ENCODE results near the gene COLQ. TPM values are rescaled to one million over a fixed set of nuclear protein-coding genes. Genes with fewer than 3 reads are reported as not detected.
"Not testable (repeated sequence)": the region's sequence is repeated elsewhere in the genome, so short reads cannot be mapped to it uniquely, and the experiment has no call there.

COLQ gene
- total RNA-seq, 1 donor, result 0.81 TPM

- DNase-seq (ENCODE audit: low read depth in 2 of 3, low spot score in 2 of 3), result no peak
Measured at GRCh38 chr3:15458212-15458780, 63.2 kb downstream of the COLQ start.

GRCh38 chr3:15456915-15457314, 64.6 kb downstream of the COLQ start:
- DNase-seq (ENCODE audit: low read depth in 2 of 3, low spot score in 2 of 3), result not testable (repeated sequence)

- no peak for DNase-seq (ENCODE audit: low read depth in 2 of 3, low spot score in 2 of 3)
Measured at GRCh38 chr3:15456321-15456720, 65.2 kb downstream of the COLQ start.

- no peak for DNase-seq (ENCODE audit: low read depth in 2 of 3, low spot score in 2 of 3)
Measured at GRCh38 chr3:15455756-15456155, 65.8 kb downstream of the COLQ start.

GRCh38 chr3:15454965-15455364, 66.5 kb downstream of the COLQ start:
- DNase-seq (ENCODE audit: low read depth in 2 of 3, low spot score in 2 of 3), result no peak

GRCh38 chr3:15453991-15454625, 67.4 kb downstream of the COLQ start:
- no peak for DNase-seq (ENCODE audit: low read depth in 2 of 3, low spot score in 2 of 3)

DNA sequence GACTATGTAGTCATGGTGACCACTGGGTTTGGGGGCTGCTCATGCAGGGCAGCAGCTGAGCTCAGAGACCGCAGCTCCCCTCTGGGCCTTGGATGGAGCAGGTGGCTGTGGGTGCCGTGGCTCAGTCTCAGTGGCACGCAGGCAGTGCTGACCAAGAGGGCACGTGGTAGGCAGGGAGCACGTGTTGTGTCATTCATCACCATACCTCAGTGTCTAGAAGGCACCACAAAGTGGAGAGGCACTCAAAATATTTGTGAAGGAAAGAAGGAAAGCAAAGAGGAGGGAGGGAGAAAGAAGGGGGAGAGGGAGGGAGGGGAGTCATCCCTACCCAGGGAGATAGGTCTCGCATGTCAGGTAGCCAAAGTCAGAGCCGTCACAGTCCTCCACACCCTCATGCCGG, 68.0 kb downstream of the COLQ start:
- no peak for DNase-seq (ENCODE audit: low read depth in 2 of 3, low spot score in 2 of 3)

GRCh38 chr3:15452961-15453360, 68.5 kb downstream of the COLQ start:
- DNase-seq (ENCODE audit: low read depth in 2 of 3, low spot score in 2 of 3), result no peak

GRCh38 chr3:15452156-15452555, 69.3 kb downstream of the COLQ start:
- DNase-seq (ENCODE audit: low read depth in 2 of 3, low spot score in 2 of 3), result no peak

DNA sequence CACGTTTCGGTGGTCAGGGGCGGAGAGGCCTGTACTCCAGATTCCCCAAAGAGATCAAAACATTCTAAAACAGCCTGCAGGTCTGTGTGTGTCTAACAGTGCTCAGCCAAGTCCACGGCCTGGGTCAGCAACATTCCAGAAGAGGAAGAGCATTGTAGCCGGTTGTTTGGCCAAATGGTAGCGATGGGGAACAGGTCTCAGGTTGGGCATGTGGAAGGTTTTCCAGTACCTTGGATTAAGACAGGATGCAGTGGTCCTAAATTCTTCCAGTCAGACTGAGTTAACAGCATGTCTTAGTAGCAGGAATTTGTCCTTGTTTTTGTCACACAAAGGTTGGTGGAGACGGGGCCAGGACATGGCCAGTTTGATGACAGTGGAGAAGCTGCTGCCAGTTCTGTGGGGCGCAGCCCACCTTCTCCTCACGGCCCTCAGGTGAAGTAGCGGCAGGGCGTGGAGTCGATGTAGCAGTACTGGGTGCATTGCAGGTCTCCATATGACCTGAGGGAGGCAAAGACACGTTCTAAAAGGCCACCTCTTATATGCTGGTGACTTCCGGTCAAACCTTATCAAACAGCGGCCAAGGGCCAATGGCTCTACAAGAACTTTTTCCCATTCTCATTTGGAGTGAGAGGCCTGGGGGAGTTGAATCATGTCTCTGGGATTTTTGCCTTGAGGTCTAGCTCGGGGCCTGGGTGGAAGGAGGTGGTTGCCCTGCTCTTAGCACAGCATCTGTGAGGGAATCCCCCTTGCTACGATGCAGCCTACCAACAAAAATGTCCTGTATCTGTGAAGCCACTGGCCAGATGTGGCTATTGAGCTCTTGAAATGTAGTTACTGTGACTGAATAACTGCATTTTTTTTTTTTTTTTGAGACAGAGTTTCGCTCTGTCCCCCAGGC, 70.0 kb downstream of the COLQ start:
- DNase-seq (ENCODE audit: low read depth in 2 of 3, low spot score in 2 of 3), result no peak

- no peak for DNase-seq (ENCODE audit: low read depth in 2 of 3, low spot score in 2 of 3)
Measured at GRCh38 chr3:15450438-15451215, 70.9 kb downstream of the COLQ start.

GRCh38 chr3:15449489-15450224, 71.8 kb downstream of the COLQ start:
- DNase-seq (ENCODE audit: low read depth in 2 of 3, low spot score in 2 of 3), result no peak

GRCh38 chr3:15443826-15444524, 77.5 kb downstream of the COLQ start:
- DNase-seq (ENCODE audit: low read depth in 2 of 3, low spot score in 2 of 3), result no peak

DNA sequence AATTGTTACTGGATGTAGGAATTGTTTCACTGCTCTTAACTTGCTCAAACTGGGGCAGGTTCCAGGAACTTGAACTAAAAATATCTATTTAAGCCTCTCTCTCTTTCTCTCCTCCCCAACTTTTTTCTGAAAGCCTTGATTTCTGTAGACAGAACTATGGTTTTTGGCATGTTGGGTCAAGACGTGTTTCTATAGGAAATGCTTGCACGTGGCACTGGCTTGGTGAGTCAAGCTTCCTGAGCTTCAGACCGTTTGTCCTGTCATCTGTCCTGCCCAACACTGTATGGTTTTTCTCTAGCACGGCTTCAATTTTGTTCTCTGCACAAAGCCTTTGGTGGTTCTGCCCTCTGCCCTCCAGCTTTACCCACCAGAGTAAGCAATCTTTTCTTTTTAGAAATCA, 80.6 kb downstream of the COLQ start:
- DNase-seq (ENCODE audit: low read depth in 2 of 3, low spot score in 2 of 3), result peak in 2 of 3 donors; percentile 51 to 69

GRCh38 chr3:15439476-15439875, 82.0 kb downstream of the COLQ start:
- DNase-seq (ENCODE audit: low read depth in 2 of 3, low spot score in 2 of 3), result peak in 2 of 3 donors; percentile 42 to 48

DNA sequence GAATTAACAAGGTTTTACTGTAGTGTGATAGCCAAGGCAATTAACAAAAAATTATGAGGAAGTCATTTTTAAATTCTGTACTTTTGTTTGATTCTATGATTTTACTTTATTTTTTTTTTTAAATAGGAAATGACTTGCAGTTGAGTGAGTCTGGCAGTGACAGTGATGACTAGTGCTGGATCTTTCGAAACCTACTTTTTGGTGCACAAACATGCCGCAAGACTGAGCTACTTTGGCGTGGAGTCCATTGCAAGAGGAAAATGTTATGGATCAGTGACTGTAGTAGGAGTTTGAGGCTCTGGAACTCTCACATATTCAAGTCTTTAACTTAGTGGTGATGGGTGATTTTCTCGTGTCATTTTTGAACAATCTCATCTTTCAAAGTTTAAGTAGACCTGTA, 82.5 kb downstream of the COLQ start:
- DNase-seq (ENCODE audit: low read depth in 2 of 3, low spot score in 2 of 3), result peak in 2 of 3 donors; percentile 57 to 74

DNA sequence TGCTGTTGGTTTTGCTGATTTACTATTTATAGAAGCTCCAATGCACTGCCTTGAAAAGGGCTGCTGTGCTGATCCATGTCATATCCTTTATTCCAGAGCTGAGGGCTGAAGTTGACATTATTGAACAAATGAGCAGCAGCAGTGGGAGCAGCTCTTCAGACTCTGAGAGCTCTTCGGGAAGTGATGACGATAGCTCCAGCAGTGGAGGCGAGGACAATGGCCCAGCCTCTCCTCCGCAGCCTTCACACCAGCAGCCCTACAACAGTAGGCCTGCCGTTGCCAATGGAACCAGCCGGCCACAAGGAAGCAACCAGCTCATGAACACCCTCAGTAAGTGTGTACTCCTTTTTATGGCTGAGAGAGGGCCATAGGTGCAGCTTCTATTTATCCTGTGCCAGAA, 85.3 kb downstream of the COLQ start:
- no peak for DNase-seq (ENCODE audit: low read depth in 2 of 3, low spot score in 2 of 3)

- DNase-seq (ENCODE audit: low read depth in 2 of 3, low spot score in 2 of 3), result peak in 1 of 3 donors; percentile 13
Measured at GRCh38 chr3:15434756-15435155, 86.8 kb downstream of the COLQ start.

- DNase-seq (ENCODE audit: low read depth in 2 of 3, low spot score in 2 of 3), result no peak
Measured at GRCh38 chr3:15433531-15433930, 88.0 kb downstream of the COLQ start.

Data from hematopoietic multipotent progenitor cell (in vitro differentiated cells).